WERI-Rb-1 (cell line): ENCODE results near the gene SMIM27.

ENCODE experiments used
- DNase-seq: peaks from one replicate; pipeline ENCODE4 v3.0.0-alpha.2; 2020
- H3K27ac ChIP-seq: fragments of 250-450 bp; sonication (Bioruptor Pico); 2 replicates; pipeline ENCODE4 v1.5.1; 2020; ENCODE audit warnings: mild to moderate bottlenecking, moderate library complexity
- H3K27me3 ChIP-seq: fragments of 250-450 bp; sonication (Bioruptor Pico); 2 replicates; pipeline ENCODE4 v1.5.1; 2021; ENCODE audit warnings: mild to moderate bottlenecking, low read depth, moderate library complexity; ENCODE audit not compliant: insufficient read depth, severe bottlenecking
- H3K36me3 ChIP-seq: fragments of 250-450 bp; sonication (Bioruptor Pico); 2 replicates; pipeline ENCODE4 v1.5.1; 2020; ENCODE audit warnings: mild to moderate bottlenecking, moderate library complexity
- H3K4me3 ChIP-seq: 2 replicates; pipeline ENCODE4 v1.5.1; 2011; ENCODE audit warnings: low read depth, mild to moderate bottlenecking, control low read depth, low read length
- H3K9me3 ChIP-seq: fragments of 250-450 bp; sonication (Bioruptor Pico); 2 replicates; pipeline ENCODE4 v1.5.1; 2021; ENCODE audit warnings: mild to moderate bottlenecking, moderate library complexity; ENCODE audit not compliant: severe bottlenecking
- CTCF ChIP-seq: IDR thresholded peaks from 2 replicates; pipeline ENCODE4 v1.5.1; 2011; ENCODE audit warnings: low read depth, mild to moderate bottlenecking, control low read depth, inconsistent platforms, low read length

The SMIM27 gene

GRCh38 chr9:32558408-32558934, 6.3 kb downstream of the SMIM27 start:
- 0 out of 2 replicates have a peak, but pooled peaks cover 2% of the 10 kb centered on the region for H3K36me3 ChIP-seq
- no peak for TF ChIP-seq CTCF
- H3K4me3 ChIP-seq = no peak overlapping the region
- DNase-seq = no peak
- no peak overlapping the region for H3K27ac ChIP-seq
- H3K9me3 ChIP-seq = no peaks in the 10 kb centered on the region
- H3K27me3 ChIP-seq = no peaks in the 10 kb centered on the region

GRCh38 chr9:32565967-32566366, 13.8 kb downstream of the SMIM27 start:
- H3K27me3 ChIP-seq = no peaks in the 10 kb centered on the region
- H3K9me3 ChIP-seq = no peaks in the 10 kb centered on the region
- no peak overlapping the region for H3K27ac ChIP-seq
- H3K4me3 ChIP-seq = no peak overlapping the region
- peaks cover 16% of the 10 kb centered on the region for H3K36me3 ChIP-seq
- no peak for DNase-seq
- no peak for TF ChIP-seq CTCF

GRCh38 chr9:32566770-32567169, 14.6 kb downstream of the SMIM27 start:
- Histone ChIP-seq H3K36me3 (peaks cover 16% of the 10 kb centered on the region), H3K27me3 (no peaks in the 10 kb centered on the region), H3K9me3 (no peaks in the 10 kb centered on the region), H3K4me3 (no peak overlapping the region), H3K27ac (no peak overlapping the region)
- no peak for TF ChIP-seq CTCF
- DNase-seq = no peak

GRCh38 chr9:32570262-32570661, 18.1 kb downstream of the SMIM27 start:
- Histone ChIP-seq H3K9me3 (no peaks in the 10 kb centered on the region), H3K27ac (no peak overlapping the region), H3K4me3 (no peak overlapping the region), H3K36me3 (peaks cover 8% of the 10 kb centered on the region), H3K27me3 (no peaks in the 10 kb centered on the region)
- no peak for DNase-seq
- no peak for TF ChIP-seq CTCF

- Histone ChIP-seq H3K27ac (peak overlapping the region; percentile 69), H3K27me3 (peaks cover 4% of the 10 kb centered on the region), H3K4me3 (peak overlapping the region; percentile 93), H3K9me3 (no peaks in the 10 kb centered on the region), H3K36me3 (peaks cover 3% of the 10 kb centered on the region)
- DNase-seq = peak; percentile 69
- peak; percentile 72 for TF ChIP-seq CTCF
Measured at GRCh38 chr9:32571969-32572899, 20.1 kb downstream of the SMIM27 start.
